GM18867 (cell line): ENCODE results near the gene ZDHHC7.
"Not testable (repeated sequence)": the region's sequence is repeated elsewhere in the genome, so short reads cannot be mapped to it uniquely, and the experiment has no call there.

Experiments used
- ATAC-seq: cut with Tn5 transposase; IDR thresholded peaks from one replicate; pipeline ENCODE4 v1.9.1; 2021; ENCODE audit warnings: mild to moderate bottlenecking, moderate library complexity; ENCODE audit not compliant: unreplicated experiment

Gene ZDHHC7

GRCh38 chr16:85045077-85045476 lies 33.7 kb upstream of the ZDHHC7 start:
- no peak for ATAC-seq

- ATAC-seq = no peak
Observed at GRCh38 chr16:85042606-85043005, 31.3 kb upstream of the ZDHHC7 start.

GRCh38 chr16:85042167-85042526 lies 30.8 kb upstream of the ZDHHC7 start:
- no peak for ATAC-seq

- no peak for ATAC-seq
Observed at GRCh38 chr16:85041219-85042166, 30.2 kb upstream of the ZDHHC7 start.

- ATAC-seq = no peak
Observed at GRCh38 chr16:85040685-85041084, 29.4 kb upstream of the ZDHHC7 start.

- ATAC-seq = no peak
Observed at GRCh38 chr16:85037721-85038120, 26.4 kb upstream of the ZDHHC7 start.

- ATAC-seq = no peak
Observed at GRCh38 chr16:85037050-85037410, 25.7 kb upstream of the ZDHHC7 start.

GRCh38 chr16:85036236-85037049 lies 25.1 kb upstream of the ZDHHC7 start:
- no peak for ATAC-seq

GRCh38 chr16:85034591-85035433 lies 23.5 kb upstream of the ZDHHC7 start:
- no peak for ATAC-seq

GRCh38 chr16:85033171-85033570 lies 21.8 kb upstream of the ZDHHC7 start:
- no peak for ATAC-seq

- not testable (repeated sequence) for ATAC-seq
Observed at GRCh38 chr16:85032187-85032586, 20.9 kb upstream of the ZDHHC7 start.

GRCh38 chr16:85031451-85031850 lies 20.1 kb upstream of the ZDHHC7 start:
- no peak for ATAC-seq

- no peak for ATAC-seq
Observed at GRCh38 chr16:85029981-85030401, 18.7 kb upstream of the ZDHHC7 start.

GRCh38 chr16:85029408-85029784 lies 18.1 kb upstream of the ZDHHC7 start:
- ATAC-seq = no peak

- ATAC-seq = peak; percentile 48
Observed at GRCh38 chr16:85028685-85029407, 17.5 kb upstream of the ZDHHC7 start.

GRCh38 chr16:85027958-85028684 lies 16.8 kb upstream of the ZDHHC7 start:
- peak; percentile 15 for ATAC-seq

- ATAC-seq = peak; percentile 80
Observed at GRCh38 chr16:85027349-85027957, 16.1 kb upstream of the ZDHHC7 start, which contains the start of gene KIAA0513. KIAA0513 (plus strand) TSS chr16:85027795; CDS start chr16:85067072, 39,277 bp downstream.

GRCh38 chr16:85026703-85027102 lies 15.4 kb upstream of the ZDHHC7 start:
- ATAC-seq = no peak
